B cell (primary cell): Measurements from ENCODE around the gene EIF4ENIF1. TPM values are rescaled to one million over a fixed set of nuclear protein-coding genes. Genes with fewer than 3 reads are reported as not detected.
"Not testable (repeated sequence)": the region's sequence is repeated elsewhere in the genome, so short reads cannot be mapped to it uniquely, and the experiment has no call there.

Experiments
- ATAC-seq: fragments of 200-7000 bp; cut with Tn5 transposase; one replicate; pipeline ENCODE4 v1.10.0; 2021; ENCODE audit warnings: low read depth, mild to moderate bottlenecking, moderate number of reproducible peaks, moderate library complexity
- CTCF ChIA-PET: fragments of 350-600 bp; sonication (Branson Sonifier 250); formaldehyde crosslinking; loops from one replicate; lab custom pipeline; 2021; ENCODE audit warnings: antibody characterized with exemption, inconsistent platforms; lab: Charles Lee
- POLR2A ChIA-PET: fragments of 350-600 bp; sonication (Branson Sonifier 250); formaldehyde crosslinking; loops from one replicate; lab custom pipeline; 2021; ENCODE audit warnings: antibody characterized with exemption; lab: Charles Lee
- DNase-seq: peaks from one replicate; pipeline ENCODE4 v3.0.0; 2013
- H2AFZ ChIP-seq: 2 replicates; pipeline ENCODE4 v1.6.1; 2012; ENCODE audit warnings: mild to moderate bottlenecking, low read depth, low read length; ENCODE audit not compliant: insufficient read depth, poor library complexity, severe bottlenecking
- H3K27ac ChIP-seq, 2 donors: 1 replicate in 1 of 2; 2 replicates in 1 of 2; pipeline ENCODE4 v1.5.1; 2012 to 2013; ENCODE audit warnings: low read length in 2 of 2, mild to moderate bottlenecking in 2 of 2, moderate library complexity in 1 of 2
- H3K27me3 ChIP-seq, 4 experiments: fragments of 200-600 bp in 1 of 4; sonication (generic) in 1 of 4; replicated peaks in 1 of 4; 1 replicate in 2 of 4; 2 replicates in 2 of 4; pipeline versions ENCODE4 v1.6.1 to v1.7.0; 2013 to 2016; ENCODE audit warnings: low read length in 3 of 4, mild to moderate bottlenecking in 2 of 4, mixed read lengths in 1 of 4, moderate library complexity in 1 of 4; ENCODE audit not compliant: insufficient read depth in 4 of 4, control insufficient read depth in 3 of 4; ENCODE audit errors: control extremely low read depth in 1 of 4
- H3K36me3 ChIP-seq, 2 experiments: replicated peaks in 1 of 2; 1 replicate in 1 of 2; 2 replicates in 1 of 2; pipeline versions ENCODE4 v1.6.1 to v1.7.1; 2013; ENCODE audit warnings: low read length in 1 of 2; ENCODE audit not compliant: insufficient read depth in 2 of 2, control insufficient read depth in 1 of 2; ENCODE audit errors: control extremely low read depth in 1 of 2, extremely low read depth in 1 of 2
- H3K4me1 ChIP-seq, 2 donors: fragments of 200-600 bp in 1 of 2; sonication (generic) in 1 of 2; 1 replicate in 1 of 2; 2 replicates in 1 of 2; pipeline versions ENCODE4 v1.5.1 to v1.6.1; 2013 to 2017; ENCODE audit warnings: low read length in 2 of 2; ENCODE audit not compliant: control insufficient read depth in 2 of 2, insufficient read depth in 2 of 2
- H3K4me2 ChIP-seq: replicated peaks from 2 replicates; pipeline ENCODE3; 2012; ENCODE audit warnings: mild to moderate bottlenecking, low read depth, low read length; ENCODE audit not compliant: poor library complexity, severe bottlenecking
- H3K4me3 ChIP-seq, 5 experiments: fragments of 200-600 bp in 1 of 5; sonication (generic) in 1 of 5; 1 replicate in 3 of 5; 2 replicates in 2 of 5; pipeline versions ENCODE4 v1.5.1 to v1.7.0; 2011 to 2016; ENCODE audit warnings: low read length in 4 of 5, mild to moderate bottlenecking in 4 of 5, low read depth in 2 of 5, control low read depth in 1 of 5, moderate library complexity in 1 of 5; ENCODE audit not compliant: insufficient read depth in 1 of 5; ENCODE audit errors: control extremely low read depth in 1 of 5, extremely low read depth in 1 of 5
- H3K79me2 ChIP-seq: fragments of 200-600 bp; sonication (generic); one replicate; pipeline ENCODE4 v1.6.0; 2016; ENCODE audit warnings: low read length; ENCODE audit not compliant: control insufficient read depth, insufficient read depth
- H3K9ac ChIP-seq: fragments of 200-600 bp; sonication (generic); 2 replicates; pipeline ENCODE4 v1.6.1; 2017; ENCODE audit warnings: mild to moderate bottlenecking, low read length, moderate library complexity
- H3K9me3 ChIP-seq, 3 donors: one replicate each; pipeline versions ENCODE4 v1.6.1 to v1.7.1; 2013; ENCODE audit warnings: low read length in 2 of 3; ENCODE audit not compliant: control insufficient read depth in 2 of 3, insufficient read depth in 1 of 3; ENCODE audit errors: control extremely low read depth in 1 of 3
- H4K20me1 ChIP-seq: 2 replicates; pipeline ENCODE4 v1.6.0; 2012; ENCODE audit warnings: mild to moderate bottlenecking, low read length; ENCODE audit not compliant: insufficient read depth, control insufficient read depth, poor library complexity, severe bottlenecking
- H3K27ac Mint-ChIP-seq: one replicate; pipeline ENCODE4 v1.8.0; 2021; ENCODE audit warnings: mixed read lengths
- H3K27me3 Mint-ChIP-seq: one replicate; pipeline ENCODE4 v1.8.0; 2021; ENCODE audit warnings: mixed read lengths
- H3K4me1 Mint-ChIP-seq: one replicate; pipeline ENCODE4 v1.8.0; 2021; ENCODE audit warnings: mixed read lengths
- H3K4me3 Mint-ChIP-seq: one replicate; pipeline ENCODE4 v1.8.0; 2021; ENCODE audit warnings: mixed read lengths
- H3K9me3 Mint-ChIP-seq: one replicate; pipeline ENCODE4 v1.8.0; 2022; ENCODE audit warnings: mixed read lengths; ENCODE audit not compliant: insufficient read depth
- EZH2 ChIP-seq: IDR thresholded peaks from 2 replicates; pipeline ENCODE4 v1.6.1; 2012; ENCODE audit warnings: borderline replicate concordance, low read depth, mild to moderate bottlenecking, moderate library complexity, low read length; ENCODE audit not compliant: insufficient read depth, poor library complexity, severe bottlenecking
- WGBS: methylation state at CpG from one replicate; pipeline ENCODE4 v1.1.5; 2013; ENCODE audit warnings: missing lambda C conversion rate; ENCODE audit not compliant: insufficient coverage; 5-methylcytosine and 5-hydroxymethylcytosine counted together
- intact Hi-C: fragments of 100-400 bp; cut with micrococcal nuclease; formaldehyde crosslinking; loops from one replicate; pipeline ENCODE4 v1.10.0; 2022
- polyA plus RNA-seq: library from polyadenylated mRNA; depleted of rRNA; stranded (reverse); fragments of >200 nt; gene quantifications from 2 replicates; pipeline ENCODE4 v1.2.3, GENCODE V29; 2012
- total RNA-seq, 2 donors: library from RNA; stranded (reverse); fragments of 120-200 nt in 1 of 2; gene quantifications; 1 replicate in 1 of 2; 2 replicates in 1 of 2; pipeline versions ENCODE4 v1.2.3 to v1.2.4, GENCODE V29; 2013 to 2022
- TF ChIP-seq, protein P1 (sequence below): fragments of 200-600 bp; IDR thresholded peaks from one replicate; pipeline ENCODE4 v1.8.0; 2022; ENCODE audit warnings: antibody characterized with exemption, mild to moderate bottlenecking

The EIF4ENIF1 gene
- total and polyA plus RNA-seq, 2 donors (not counting 1 experiment from before 2014, with no cell fraction given): 29.4 to 58.3 TPM

DNA sequence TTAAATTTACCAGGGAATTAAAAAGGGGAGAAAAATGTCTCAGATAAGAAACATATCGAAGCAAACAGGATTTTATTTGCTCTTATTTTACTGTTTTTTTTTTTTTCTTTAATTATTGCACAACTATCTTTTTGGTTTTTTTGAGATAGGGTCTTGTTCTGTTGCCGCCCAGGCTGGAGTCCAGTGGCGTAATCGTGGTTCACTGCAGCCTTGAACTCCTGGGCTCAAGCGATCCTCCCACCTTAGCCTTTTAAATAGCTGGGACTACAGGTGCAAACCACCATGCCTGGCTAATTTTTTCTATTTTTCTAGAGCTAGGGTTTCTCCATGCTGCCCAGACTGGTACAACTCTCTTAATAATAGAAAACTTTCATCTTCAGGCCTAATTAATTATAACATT is 57.7 kb downstream of the EIF4ENIF1 start:
- intact Hi-C loops: no loop called here
- DNase-seq (no peak), ATAC-seq (no peak)
- no peak overlapping the region for H3K27ac Mint-ChIP-seq
- WGBS: 100% methylated on average over 4 of the region's 5 CpGs
- H4K20me1 ChIP-seq: no peaks in the 10 kb centered on the region
- H3K79me2 ChIP-seq: no peaks in the 10 kb centered on the region
- CTCF ChIA-PET: interaction anchor here (1.0 kb wide), 2 partner anchors 20 to 126 kb away, joined by 3 to 4 read pairs; no protein-coding TSS in a partner anchor
- H2AFZ ChIP-seq: no peak overlapping the region
- H3K9ac ChIP-seq: no peak overlapping the region
- no peaks in the 10 kb centered on the region for H3K9me3 Mint-ChIP-seq
- H3K4me3 ChIP-seq: no peak overlapping the region
- TF ChIP-seq, protein P1, sequence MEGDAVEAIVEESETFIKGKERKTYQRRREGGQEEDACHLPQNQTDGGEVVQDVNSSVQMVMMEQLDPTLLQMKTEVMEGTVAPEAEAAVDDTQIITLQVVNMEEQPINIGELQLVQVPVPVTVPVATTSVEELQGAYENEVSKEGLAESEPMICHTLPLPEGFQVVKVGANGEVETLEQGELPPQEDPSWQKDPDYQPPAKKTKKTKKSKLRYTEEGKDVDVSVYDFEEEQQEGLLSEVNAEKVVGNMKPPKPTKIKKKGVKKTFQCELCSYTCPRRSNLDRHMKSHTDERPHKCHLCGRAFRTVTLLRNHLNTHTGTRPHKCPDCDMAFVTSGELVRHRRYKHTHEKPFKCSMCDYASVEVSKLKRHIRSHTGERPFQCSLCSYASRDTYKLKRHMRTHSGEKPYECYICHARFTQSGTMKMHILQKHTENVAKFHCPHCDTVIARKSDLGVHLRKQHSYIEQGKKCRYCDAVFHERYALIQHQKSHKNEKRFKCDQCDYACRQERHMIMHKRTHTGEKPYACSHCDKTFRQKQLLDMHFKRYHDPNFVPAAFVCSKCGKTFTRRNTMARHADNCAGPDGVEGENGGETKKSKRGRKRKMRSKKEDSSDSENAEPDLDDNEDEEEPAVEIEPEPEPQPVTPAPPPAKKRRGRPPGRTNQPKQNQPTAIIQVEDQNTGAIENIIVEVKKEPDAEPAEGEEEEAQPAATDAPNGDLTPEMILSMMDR: no peak
- no peak for TF ChIP-seq EZH2
- peaks cover 15 to 75% of the 10 kb centered on the region in 2 experiments for H3K36me3 ChIP-seq
- H3K4me3 Mint-ChIP-seq: no peak overlapping the region
- no peaks in the 10 kb centered on the region for H3K4me1 Mint-ChIP-seq
- no peaks in the 10 kb centered on the region for H3K9me3 ChIP-seq
- no peaks in the 10 kb centered on the region for H3K4me1 ChIP-seq
- H3K4me2 ChIP-seq: no peak overlapping the region
- H3K27me3 ChIP-seq: no peaks in the 10 kb centered on the region
- POLR2A ChIA-PET: no interaction called here
- no peak overlapping the region for H3K27ac ChIP-seq
- no peaks in the 10 kb centered on the region for H3K27me3 Mint-ChIP-seq

DNA sequence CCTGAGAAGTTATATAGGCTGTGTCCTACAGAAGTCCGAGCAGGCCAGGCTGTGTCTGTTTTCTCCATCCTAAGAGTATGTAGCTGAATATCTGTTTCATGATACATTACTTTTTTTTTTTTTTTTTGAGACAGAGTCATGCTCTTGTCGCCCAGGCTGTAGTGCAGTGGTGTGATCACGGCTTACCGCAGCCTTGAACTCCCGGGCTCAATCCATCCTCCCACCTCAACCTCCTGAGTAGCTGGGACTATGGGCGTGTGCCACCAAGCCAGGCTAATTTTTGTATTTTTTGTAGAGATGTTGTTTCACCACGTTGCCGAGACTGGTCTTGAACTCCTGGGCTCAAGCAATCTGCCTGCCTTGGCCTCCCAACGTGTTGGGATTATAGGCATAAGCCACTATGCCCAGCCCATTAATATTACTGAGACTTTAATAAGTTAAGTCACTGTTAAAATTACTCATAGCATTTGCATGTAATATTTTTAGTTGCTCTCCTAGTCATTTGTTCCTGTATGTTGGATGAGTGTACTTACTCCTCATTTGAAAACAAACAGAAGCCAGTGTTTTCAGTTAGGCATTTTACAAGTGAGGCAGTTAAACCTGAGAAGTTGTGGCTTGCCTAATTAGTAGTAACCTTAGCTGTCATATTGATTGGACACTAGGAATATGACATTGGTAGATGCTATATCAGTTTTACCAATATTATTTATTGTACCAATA is 64.2 kb downstream of the EIF4ENIF1 start:
- no peaks in the 10 kb centered on the region for H3K9me3 ChIP-seq
- ChIA-PET CTCF (interaction anchor here (0.6 kb wide), 1 partner anchor 86 kb away, joined by 3 read pairs; no protein-coding TSS in a partner anchor), POLR2A (no interaction called here)
- Mint-ChIP-seq H3K27me3 (no peaks in the 10 kb centered on the region), H3K4me3 (no peak overlapping the region), H3K27ac (no peak overlapping the region), H3K4me1 (no peaks in the 10 kb centered on the region), H3K9me3 (no peaks in the 10 kb centered on the region)
- ATAC-seq (no peak), DNase-seq (no peak)
- H2AFZ ChIP-seq: no peak overlapping the region
- H3K79me2 ChIP-seq: no peaks in the 10 kb centered on the region
- no peaks in the 10 kb centered on the region for H3K27me3 ChIP-seq
- H3K4me1 ChIP-seq: no peaks in the 10 kb centered on the region
- H3K36me3 ChIP-seq: peaks cover 4 to 69% of the 10 kb centered on the region in 2 experiments
- WGBS: no CpG with 5 or more reads among the region's 9 CpGs
- TF ChIP-seq, protein P1: no peak
- no peak for TF ChIP-seq EZH2
- H4K20me1 ChIP-seq: peaks cover 5% of the 10 kb centered on the region
- no peak overlapping the region for H3K27ac ChIP-seq
- no peak overlapping the region for H3K4me2 ChIP-seq
- intact Hi-C loops: no loop called here
- no peak overlapping the region for H3K9ac ChIP-seq
- H3K4me3 ChIP-seq: no peak overlapping the region

DNA sequence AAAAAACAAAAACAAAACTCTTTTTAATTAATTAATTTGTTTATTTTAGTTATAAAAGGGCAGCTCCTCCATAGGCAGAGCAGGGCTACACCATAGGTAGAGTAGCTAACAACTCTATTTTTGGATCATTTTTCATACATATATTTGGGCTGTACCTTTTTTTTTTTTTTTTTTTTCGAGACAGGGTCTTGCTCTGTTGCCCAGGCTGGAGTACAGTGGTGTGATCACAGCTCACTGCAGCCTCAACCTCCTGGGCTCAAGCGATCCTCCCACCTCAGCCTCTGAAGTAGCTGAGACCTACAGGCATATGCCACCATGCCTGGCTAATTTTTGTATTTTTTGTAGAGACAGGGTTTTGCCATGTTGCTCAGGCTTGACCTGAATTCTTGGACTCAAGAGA is 87.3 kb downstream of the EIF4ENIF1 start:
- H3K27me3 ChIP-seq, ATAC-seq, DNase-seq, H3K9me3 Mint-ChIP-seq, H3K4me3 Mint-ChIP-seq, H3K27ac ChIP-seq, H3K9ac ChIP-seq, H3K27me3 Mint-ChIP-seq, H3K4me2 ChIP-seq, H2AFZ ChIP-seq, H3K9me3 ChIP-seq, H3K27ac Mint-ChIP-seq, H3K4me3 ChIP-seq, intact Hi-C loops: not testable (repeated sequence)
- 100% methylated on average over 1 of the region's 2 CpGs for WGBS
- Histone ChIP-seq H3K4me1 (peaks cover 13 to 17% of the 10 kb centered on the region in 2 donors), H4K20me1 (peaks cover 12% of the 10 kb centered on the region), H3K36me3 (peaks cover 1 to 26% of the 10 kb centered on the region in 2 experiments), H3K79me2 (peaks cover 60% of the 10 kb centered on the region)
- peaks cover 21% of the 10 kb centered on the region for H3K4me1 Mint-ChIP-seq
- POLR2A ChIA-PET: interaction anchor here (0.6 kb wide), 1 partner anchor 388 kb away, joined by 5 read pairs; no protein-coding TSS in a partner anchor
- CTCF ChIA-PET: interaction anchor here (1.2 kb wide), 1 partner anchor 92 kb away, joined by 3 read pairs; no protein-coding TSS in a partner anchor
